ENCODE data around the gene CDK5RAP2.

DNA sequence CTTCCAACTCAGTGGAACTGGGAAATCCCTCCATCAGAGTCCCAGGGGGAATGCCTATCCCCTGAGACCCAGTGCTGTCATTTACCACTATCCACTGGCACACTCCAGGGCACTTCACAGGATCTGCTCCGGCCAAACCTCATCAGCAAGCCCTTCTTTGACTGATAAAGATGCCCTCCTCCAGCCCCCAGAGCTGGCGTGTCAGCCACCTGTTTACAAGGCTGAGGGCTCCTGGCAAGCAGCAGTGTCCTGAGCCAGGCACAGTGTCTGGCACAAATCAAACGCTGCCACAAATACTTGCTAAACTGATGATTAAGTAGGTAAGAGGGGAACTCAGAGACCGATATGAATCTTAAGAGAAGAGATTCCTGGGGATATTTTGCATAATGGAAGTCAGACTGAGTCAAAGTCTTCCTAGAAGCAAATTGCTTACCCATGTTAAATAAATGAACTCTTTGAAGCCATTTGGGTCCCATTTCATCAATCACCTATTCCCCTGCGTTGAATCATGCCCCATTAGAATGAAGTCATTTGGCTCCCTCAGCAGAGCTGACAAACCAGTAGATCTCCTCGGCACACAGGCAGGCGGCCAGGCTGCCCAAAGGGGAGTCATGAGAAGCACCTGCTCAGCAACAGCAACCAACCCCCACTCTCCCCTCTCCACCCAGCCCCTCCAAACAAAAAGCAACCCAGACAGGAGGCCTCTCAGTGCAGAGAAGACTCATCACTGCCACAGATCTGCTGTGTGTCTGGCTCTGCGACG, 97.4 kb downstream of the CDK5RAP2 start:
- TF ChIP-seq EP300 (IDR thresholded peaks at IDR 0.05) (no peak), POLR2AphosphoS5 (IDR thresholded peaks at IDR 0.05) (peak; percentile 63), POLR2A (IDR thresholded peaks at IDR 0.05) (no peak)
- TF ChIP-seq, protein P1, sequence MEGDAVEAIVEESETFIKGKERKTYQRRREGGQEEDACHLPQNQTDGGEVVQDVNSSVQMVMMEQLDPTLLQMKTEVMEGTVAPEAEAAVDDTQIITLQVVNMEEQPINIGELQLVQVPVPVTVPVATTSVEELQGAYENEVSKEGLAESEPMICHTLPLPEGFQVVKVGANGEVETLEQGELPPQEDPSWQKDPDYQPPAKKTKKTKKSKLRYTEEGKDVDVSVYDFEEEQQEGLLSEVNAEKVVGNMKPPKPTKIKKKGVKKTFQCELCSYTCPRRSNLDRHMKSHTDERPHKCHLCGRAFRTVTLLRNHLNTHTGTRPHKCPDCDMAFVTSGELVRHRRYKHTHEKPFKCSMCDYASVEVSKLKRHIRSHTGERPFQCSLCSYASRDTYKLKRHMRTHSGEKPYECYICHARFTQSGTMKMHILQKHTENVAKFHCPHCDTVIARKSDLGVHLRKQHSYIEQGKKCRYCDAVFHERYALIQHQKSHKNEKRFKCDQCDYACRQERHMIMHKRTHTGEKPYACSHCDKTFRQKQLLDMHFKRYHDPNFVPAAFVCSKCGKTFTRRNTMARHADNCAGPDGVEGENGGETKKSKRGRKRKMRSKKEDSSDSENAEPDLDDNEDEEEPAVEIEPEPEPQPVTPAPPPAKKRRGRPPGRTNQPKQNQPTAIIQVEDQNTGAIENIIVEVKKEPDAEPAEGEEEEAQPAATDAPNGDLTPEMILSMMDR (IDR thresholded peaks at IDR 0.05): no peak
